Activated CD8-positive, alpha-beta T cell treated with anti-CD3 and anti-CD28 coated beads, Interleukin-2, amount 10 ng/mL, durations not matched to agents 7 days and 5 days (primary cell): ENCODE data around the gene SGF29. TPM values are rescaled to one million over a fixed set of nuclear protein-coding genes. Genes with fewer than 3 reads are reported as not detected.

ENCODE experiments used
- ATAC-seq: fragments of 150-1000 bp; cut with Tn5 transposase; one replicate; pipeline ENCODE4 v1.10.0; 2021; ENCODE audit warnings: moderate library complexity
- CTCF ChIA-PET: fragments of 350-600 bp; sonication (Branson Sonifier 250); formaldehyde crosslinking; loops from one replicate; lab custom pipeline; 2021; ENCODE audit warnings: antibody characterized with exemption; lab: Charles Lee
- POLR2A ChIA-PET: fragments of 350-600 bp; sonication (Branson Sonifier 250); formaldehyde crosslinking; loops from one replicate; lab custom pipeline; 2021; ENCODE audit warnings: antibody characterized with exemption; lab: Charles Lee
- DNase-seq: peaks from one replicate; pipeline ENCODE4 v3.0.0-alpha.2; 2020
- H3K27ac Mint-ChIP-seq: one replicate; pipeline ENCODE4 v1.8.0; 2021; ENCODE audit warnings: mild to moderate bottlenecking, mixed read lengths
- H3K27me3 Mint-ChIP-seq: one replicate; pipeline ENCODE4 v1.8.0; 2021; ENCODE audit warnings: low read depth, mixed read lengths
- H3K36me3 Mint-ChIP-seq: one replicate; pipeline ENCODE4 v1.8.0; 2021; ENCODE audit warnings: low read depth, mixed read lengths
- H3K4me1 Mint-ChIP-seq: one replicate; pipeline ENCODE4 v1.8.0; 2021; ENCODE audit warnings: low read depth, mixed read lengths
- H3K4me3 Mint-ChIP-seq: one replicate; pipeline ENCODE4 v1.8.0; 2021; ENCODE audit warnings: mild to moderate bottlenecking, mixed read lengths
- H3K9me3 Mint-ChIP-seq: one replicate; pipeline ENCODE4 v1.8.0; 2022; ENCODE audit warnings: mixed read lengths; ENCODE audit not compliant: insufficient read depth
- total RNA-seq, 2 experiments: library from RNA; stranded (reverse); gene quantifications; one replicate each; pipeline ENCODE4 v1.2.3, GENCODE V29; 2021

SGF29 gene
- total RNA-seq = 10 to 100 TPM; 42.2 to 49.1 TPM

- ChIA-PET CTCF (interaction anchor here (1.0 to 1.4 kb wide), 4 partner anchors 10 to 391 kb away, joined by 3 to 5 read pairs (median 3); no protein-coding TSS in a partner anchor), POLR2A (interaction anchor here (0.6 to 1.4 kb wide), 5 partner anchors 14 to 268 kb away, joined by 3 to 10 read pairs (median 4); partner anchors contain the start of gene APOBR)
- Mint-ChIP-seq H3K4me1 (peaks cover 28% of the 10 kb centered on the region), H3K27ac (peak within 1 kb of the TSS; percentile 98), H3K27me3 (peaks cover 3% of the 10 kb centered on the region), H3K9me3 (no peaks in the 10 kb centered on the region), H3K4me3 (peak within 1 kb of the TSS; percentile 90), H3K36me3 (peaks cover 20% of the 10 kb centered on the region)
- ATAC-seq = peak; percentile 91
- DNase-seq = peak; percentile 97
These were observed at the start of gene SGF29 for GRCh38 chr16:28553776-28554633. TSS of gene SGF29 (plus strand) at chr16:28553920. CDS start at chr16:28581070, 27,150 bp downstream.

GRCh38 chr16:28504707-28505404 lies 48.9 kb upstream of the SGF29 start:
- Mint-ChIP-seq H3K27ac (no peak overlapping the region), H3K9me3 (no peaks in the 10 kb centered on the region), H3K4me1 (peaks cover 23% of the 10 kb centered on the region), H3K4me3 (no peak overlapping the region), H3K27me3 (peaks cover 6% of the 10 kb centered on the region), H3K36me3 (peaks cover 6% of the 10 kb centered on the region)
- no peak for ATAC-seq
- ChIA-PET POLR2A (no interaction called here), CTCF (no interaction called here)
- DNase-seq = no peak

GRCh38 chr16:28505489-28506137 lies 48.1 kb upstream of the SGF29 start:
- DNase-seq (no peak), ATAC-seq (no peak)
- H3K27ac Mint-ChIP-seq = no peak overlapping the region
- H3K4me1 Mint-ChIP-seq = peaks cover 20% of the 10 kb centered on the region
- peaks cover 6% of the 10 kb centered on the region for H3K27me3 Mint-ChIP-seq
- no peak overlapping the region for H3K4me3 Mint-ChIP-seq
- no peaks in the 10 kb centered on the region for H3K9me3 Mint-ChIP-seq
- peaks cover 1% of the 10 kb centered on the region for H3K36me3 Mint-ChIP-seq
- ChIA-PET CTCF (no interaction called here), POLR2A (no interaction called here)

GRCh38 chr16:28511031-28511430 lies 42.7 kb upstream of the SGF29 start:
- POLR2A ChIA-PET = no interaction called here
- Mint-ChIP-seq H3K27me3 (peaks cover 5% of the 10 kb centered on the region), H3K27ac (no peak overlapping the region), H3K4me3 (no peak overlapping the region), H3K4me1 (peaks cover 37% of the 10 kb centered on the region), H3K36me3 (no peaks in the 10 kb centered on the region), H3K9me3 (no peaks in the 10 kb centered on the region)
- DNase-seq (no peak), ATAC-seq (no peak)
- CTCF ChIA-PET = interaction anchor here (1.3 kb wide), 1 partner anchor 24 kb away, joined by 3 read pairs; no protein-coding TSS in a partner anchor

GRCh38 chr16:28511801-28512789 lies 41.6 kb upstream of the SGF29 start:
- Mint-ChIP-seq H3K27me3 (no peaks in the 10 kb centered on the region), H3K4me3 (no peak overlapping the region), H3K36me3 (no peaks in the 10 kb centered on the region), H3K4me1 (peaks cover 30% of the 10 kb centered on the region), H3K27ac (no peak overlapping the region), H3K9me3 (no peaks in the 10 kb centered on the region)
- ATAC-seq = no peak
- ChIA-PET POLR2A (no interaction called here), CTCF (interaction anchor here (1.3 kb wide), 1 partner anchor 23 kb away, joined by 3 read pairs; no protein-coding TSS in a partner anchor)
- no peak for DNase-seq

- POLR2A ChIA-PET = interaction anchor here (0.7 to 1.1 kb wide), 2 partner anchors 19 to 20 kb away, joined by 3 read pairs; partner anchors contain the start of gene APOBR
- Mint-ChIP-seq H3K36me3 (no peaks in the 10 kb centered on the region), H3K27me3 (no peaks in the 10 kb centered on the region), H3K9me3 (no peaks in the 10 kb centered on the region), H3K4me3 (no peak overlapping the region), H3K4me1 (peaks cover 17% of the 10 kb centered on the region), H3K27ac (peak overlapping the region; percentile 61)
- CTCF ChIA-PET = no interaction called here
- ATAC-seq = no peak
- DNase-seq = no peak
These were observed 40.1 kb upstream of the SGF29 start for GRCh38 chr16:28513484-28514181.

GRCh38 chr16:28514246-28514645 lies 39.5 kb upstream of the SGF29 start:
- Mint-ChIP-seq H3K27ac (no peak overlapping the region), H3K4me1 (peaks cover 17% of the 10 kb centered on the region), H3K4me3 (no peak overlapping the region), H3K27me3 (no peaks in the 10 kb centered on the region), H3K36me3 (no peaks in the 10 kb centered on the region), H3K9me3 (no peaks in the 10 kb centered on the region)
- ChIA-PET POLR2A (interaction anchor here (0.7 to 1.1 kb wide), 2 partner anchors 19 to 20 kb away, joined by 3 read pairs; partner anchors contain the start of gene APOBR), CTCF (no interaction called here)
- ATAC-seq (no peak), DNase-seq (no peak)

- ChIA-PET CTCF (interaction anchor here (1.7 kb wide), 1 partner anchor 14 kb away, joined by 6 read pairs; no protein-coding TSS in a partner anchor), POLR2A (no interaction called here)
- no peaks in the 10 kb centered on the region for H3K36me3 Mint-ChIP-seq
- ATAC-seq (no peak), DNase-seq (no peak)
- H3K4me1 Mint-ChIP-seq = peaks cover 3% of the 10 kb centered on the region
- H3K9me3 Mint-ChIP-seq = no peaks in the 10 kb centered on the region
- no peak overlapping the region for H3K4me3 Mint-ChIP-seq
- H3K27ac Mint-ChIP-seq = no peak overlapping the region
- H3K27me3 Mint-ChIP-seq = no peaks in the 10 kb centered on the region
These were observed 33.0 kb upstream of the SGF29 start for GRCh38 chr16:28520672-28521071.

GRCh38 chr16:28521436-28521835 lies 32.3 kb upstream of the SGF29 start:
- Mint-ChIP-seq H3K36me3 (no peaks in the 10 kb centered on the region), H3K27me3 (peaks cover 4% of the 10 kb centered on the region), H3K4me3 (no peak overlapping the region), H3K27ac (no peak overlapping the region), H3K4me1 (peaks cover 3% of the 10 kb centered on the region), H3K9me3 (no peaks in the 10 kb centered on the region)
- ChIA-PET CTCF (interaction anchor here (1.7 kb wide), 1 partner anchor 13 kb away, joined by 6 read pairs; no protein-coding TSS in a partner anchor), POLR2A (no interaction called here)
- DNase-seq = no peak
- ATAC-seq = no peak

GRCh38 chr16:28522792-28523191 lies 30.9 kb upstream of the SGF29 start:
- H3K36me3 Mint-ChIP-seq = no peaks in the 10 kb centered on the region
- H3K27me3 Mint-ChIP-seq = peaks cover 6% of the 10 kb centered on the region
- H3K4me1 Mint-ChIP-seq = peaks cover 3% of the 10 kb centered on the region
- H3K27ac Mint-ChIP-seq = no peak overlapping the region
- no peaks in the 10 kb centered on the region for H3K9me3 Mint-ChIP-seq
- ATAC-seq (no peak), DNase-seq (no peak)
- ChIA-PET POLR2A (no interaction called here), CTCF (no interaction called here)
- H3K4me3 Mint-ChIP-seq = no peak overlapping the region
